Endothelial cell of umbilical vein (primary cell): ENCODE results near the gene CORO2B. TPM values are rescaled to one million over a fixed set of nuclear protein-coding genes. Genes with fewer than 3 reads are reported as not detected.
"Not testable (repeated sequence)": the region's sequence is repeated elsewhere in the genome, so short reads cannot be mapped to it uniquely, and the experiment has no call there.

ENCODE experiments used
- BruUV-seq: library from RNA; stranded (reverse); fragments of 400-500 nt; replicated peaks from 2 replicates; lab custom pipeline; 2021; lab: Mats Ljungman, UMichigan
- CTCF ChIA-PET: fragments of 300-600, 350-600 bp; sonication (Branson Sonifier 250); formaldehyde crosslinking; loops from one replicate; lab custom pipeline; 2021; ENCODE audit warnings: antibody characterized with exemption, inconsistent platforms; lab: Charles Lee
- POLR2A ChIA-PET: fragments of 300-600, 350-600 bp; sonication (Branson Sonifier 250); formaldehyde crosslinking; loops from one replicate; lab custom pipeline; 2021; ENCODE audit warnings: antibody characterized with exemption, inconsistent platforms; lab: Charles Lee
- DNase-seq: peaks from one replicate; pipeline ENCODE4 v3.0.0-alpha.2; 2011; ENCODE audit warnings: low read depth, low spot score
- FAIRE-seq: peaks from 2 replicates; lab custom pipeline; 2011; peaks lifted over from hg19 to GRCh38; lab: Jason Lieb, UNC
- H2AFZ ChIP-seq: 2 replicates; pipeline ENCODE4 v1.6.0; 2012; ENCODE audit warnings: low read depth, low read length, control low read depth, inconsistent platforms
- H3K27ac ChIP-seq: 2 replicates; pipeline ENCODE4 v1.5.1; 2011; ENCODE audit warnings: low read depth, mild to moderate bottlenecking, control low read depth, low read length, moderate library complexity; ENCODE audit not compliant: insufficient read depth
- H3K27me3 ChIP-seq, 2 experiments: 2 replicates each; pipeline versions ENCODE4 v1.6.0 to v1.6.1; 2011; ENCODE audit warnings: low read length in 2 of 2, mixed read lengths in 1 of 2; ENCODE audit not compliant: control insufficient read depth in 2 of 2, insufficient read depth in 2 of 2
- H3K36me3 ChIP-seq, 2 experiments: 2 replicates in 1 of 2; 3 replicates in 1 of 2; pipeline ENCODE4 v1.5.1; 2011; ENCODE audit warnings: low read length in 2 of 2, mild to moderate bottlenecking in 1 of 2, moderate library complexity in 1 of 2; ENCODE audit not compliant: control insufficient read depth in 2 of 2, insufficient read depth in 2 of 2; ENCODE audit errors: extremely low read depth in 1 of 2
- H3K4me1 ChIP-seq: 3 replicates; pipeline ENCODE4 v1.5.1; 2011; ENCODE audit warnings: mild to moderate bottlenecking, low read length; ENCODE audit not compliant: control insufficient read depth, insufficient read depth; ENCODE audit errors: extremely low read depth
- H3K4me2 ChIP-seq: 2 replicates; pipeline ENCODE4 v1.6.1; 2011; ENCODE audit warnings: low read length, control low read depth, mixed read lengths; ENCODE audit not compliant: insufficient read depth
- H3K4me3 ChIP-seq, 3 experiments: fragments of 200-600 bp in 1 of 3; sonication (generic), shearing (Covaris generic) in 1 of 3; replicated peaks in 1 of 3; 2 replicates each; pipeline ENCODE4 v1.5.1; 2011 to 2016; ENCODE audit warnings: control low read depth in 3 of 3, low read length in 3 of 3, mild to moderate bottlenecking in 2 of 3, inconsistent platforms in 1 of 3, low read depth in 1 of 3, moderate library complexity in 1 of 3; ENCODE audit not compliant: insufficient read depth in 1 of 3
- H3K79me2 ChIP-seq: 2 replicates; pipeline ENCODE4 v1.6.0; 2012; ENCODE audit warnings: low read length, inconsistent platforms; ENCODE audit not compliant: control insufficient read depth, insufficient read depth
- H3K9ac ChIP-seq: replicated peaks from 2 replicates; pipeline ENCODE3; 2011; ENCODE audit warnings: low read length, control low read depth; ENCODE audit not compliant: insufficient read depth; ENCODE audit errors: extremely low read depth
- H3K9me1 ChIP-seq: replicated peaks from 3 replicates; pipeline ENCODE4 v1.6.0; 2011; ENCODE audit warnings: mild to moderate bottlenecking, low read length; ENCODE audit not compliant: control insufficient read depth, insufficient read depth; ENCODE audit errors: extremely low read depth
- H3K9me3 ChIP-seq: replicated peaks from 2 replicates; pipeline ENCODE4 v1.5.1; 2012; ENCODE audit warnings: low read length, inconsistent platforms; ENCODE audit not compliant: control insufficient read depth, insufficient read depth
- H4K20me1 ChIP-seq: replicated peaks from 2 replicates; pipeline ENCODE3; 2011; ENCODE audit warnings: mild to moderate bottlenecking, low read length; ENCODE audit not compliant: control insufficient read depth, insufficient read depth; ENCODE audit errors: extremely low read depth
- CTCF ChIP-seq, 2 donors: IDR thresholded peaks; 1 replicate in 1 of 2; 2 replicates in 1 of 2; pipeline ENCODE4 v1.5.1; 2011; ENCODE audit warnings: low read length in 2 of 2, mild to moderate bottlenecking in 2 of 2, moderate library complexity in 2 of 2, control low read depth in 1 of 2, inconsistent platforms in 1 of 2, low read depth in 1 of 2; ENCODE audit not compliant: insufficient read depth in 1 of 2; ENCODE audit errors: extremely low read depth in 1 of 2
- EZH2 ChIP-seq: IDR thresholded peaks from 2 replicates; pipeline ENCODE4 v1.6.1; 2012; ENCODE audit warnings: borderline replicate concordance, low read depth, mild to moderate bottlenecking, moderate library complexity, low read length, inconsistent platforms; ENCODE audit not compliant: severe bottlenecking
- FOS ChIP-seq: IDR thresholded peaks from 2 replicates; pipeline ENCODE4 v1.6.1; 2011; ENCODE audit warnings: mild to moderate bottlenecking, low read length, moderate library complexity, borderline replicate concordance; ENCODE audit not compliant: insufficient read depth
- GATA2 ChIP-seq: IDR thresholded peaks from 2 replicates; pipeline ENCODE4 v1.7.0; 2011; ENCODE audit warnings: low read depth, mild to moderate bottlenecking, moderate library complexity, mixed read lengths, low read length; ENCODE audit not compliant: insufficient read length, insufficient read depth
- JUN ChIP-seq: IDR thresholded peaks from 2 replicates; pipeline ENCODE4 v1.6.1; 2011; ENCODE audit warnings: borderline replicate concordance, low read depth; ENCODE audit not compliant: insufficient read length, insufficient read depth
- MAX ChIP-seq: IDR thresholded peaks from 2 replicates; pipeline ENCODE4 v1.6.1; 2011; ENCODE audit not compliant: insufficient read depth, insufficient read length
- MYC ChIP-seq: IDR thresholded peaks from one replicate; pipeline ENCODE4 v1.6.1; 2011; ENCODE audit warnings: mild to moderate bottlenecking, low read depth, low read length
- POLR2A ChIP-seq: IDR thresholded peaks from 2 replicates; pipeline ENCODE4 v1.6.1; 2012; ENCODE audit warnings: low read depth, mild to moderate bottlenecking, control low read depth, low read length
- POLR2AphosphoS5 ChIP-seq: IDR thresholded peaks from 2 replicates; pipeline ENCODE4 v1.6.1; 2012; ENCODE audit warnings: low read depth, mild to moderate bottlenecking, control low read depth, low read length, moderate library complexity; ENCODE audit not compliant: insufficient read depth
- dilution Hi-C: fragments of 300-500 bp; cut with MboI; formaldehyde crosslinking; loops from one replicate; pipeline ENCODE4 v1.15.0; 2019; ENCODE audit warnings: low sequenced_read_pairs; ENCODE audit not compliant: extremely low pct_ligation_motif_present
- intact Hi-C: fragments of 100-400 bp; cut with micrococcal nuclease; formaldehyde crosslinking; loops from one replicate; pipeline ENCODE4 v1.10.0; 2022
- polyA plus RNA-seq, 4 experiments: library from polyadenylated mRNA; depleted of rRNA in 3 of 4; stranded (reverse) in 3 of 4; unstranded in 1 of 4; fragments of >200 nt; gene quantifications; 2 replicates each; pipeline versions ENCODE4 v1.2.1 to v1.2.3, GENCODE V29; 2011 to 2012; ENCODE audit warnings: missing spikeins in 1 of 4
- total RNA-seq: library from RNA; stranded (reverse); gene quantifications from 2 replicates; pipeline ENCODE4 v1.2.3, GENCODE V29; 2021

The CORO2B gene
- total and polyA plus RNA-seq, 2 donors (not counting 3 experiments of a cell fraction or from before 2014, with no cell fraction given): 2.4 to 3.7 TPM

DNA sequence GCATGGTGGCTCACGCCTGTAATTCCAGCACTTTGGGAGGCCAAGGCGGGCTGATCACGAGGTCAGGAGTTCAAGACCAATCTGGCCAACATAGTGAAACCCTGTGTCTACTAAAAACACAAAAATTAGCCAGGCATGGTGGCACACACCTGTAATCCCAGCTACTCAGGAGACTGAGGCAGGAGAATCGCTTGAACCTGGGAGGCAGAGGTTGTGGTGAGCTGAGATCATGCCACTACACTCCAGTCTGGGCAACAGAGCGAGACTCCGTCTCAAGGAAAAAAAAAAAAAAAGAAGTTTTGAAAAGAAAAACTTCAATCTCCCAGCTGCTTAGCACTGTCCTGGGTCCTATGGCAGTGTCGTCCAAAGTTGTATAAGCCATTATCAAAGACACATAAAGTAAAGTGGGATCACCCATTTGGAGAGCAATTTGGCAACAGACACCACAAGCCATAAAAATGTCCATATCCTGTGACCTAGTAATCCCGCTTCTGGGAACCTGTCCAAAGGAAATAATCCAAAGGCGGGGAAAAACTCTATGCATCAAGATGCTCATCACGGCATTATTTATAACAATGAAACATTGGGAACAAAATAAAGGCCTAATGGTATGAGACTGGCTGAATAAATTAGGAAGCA lies 26.2 kb downstream of the CORO2B start:
- H3K27ac ChIP-seq, POLR2A ChIA-PET, H3K36me3 ChIP-seq, H3K4me3 ChIP-seq, intact Hi-C loops, BruUV-seq, H3K4me2 ChIP-seq, H3K4me1 ChIP-seq, H2AFZ ChIP-seq, H3K9me1 ChIP-seq, dilution Hi-C loops, H3K9me3 ChIP-seq, H3K9ac ChIP-seq, H3K79me2 ChIP-seq, H4K20me1 ChIP-seq, H3K27me3 ChIP-seq: not testable (repeated sequence)
- CTCF ChIA-PET: interaction anchor here (0.8 to 1.1 kb wide), 2 partner anchors 69 to 299 kb away, joined by 3 read pairs; no protein-coding TSS in a partner anchor
- peak; percentile 94 for FAIRE-seq
- DNase-seq: peak; percentile 67

DNA sequence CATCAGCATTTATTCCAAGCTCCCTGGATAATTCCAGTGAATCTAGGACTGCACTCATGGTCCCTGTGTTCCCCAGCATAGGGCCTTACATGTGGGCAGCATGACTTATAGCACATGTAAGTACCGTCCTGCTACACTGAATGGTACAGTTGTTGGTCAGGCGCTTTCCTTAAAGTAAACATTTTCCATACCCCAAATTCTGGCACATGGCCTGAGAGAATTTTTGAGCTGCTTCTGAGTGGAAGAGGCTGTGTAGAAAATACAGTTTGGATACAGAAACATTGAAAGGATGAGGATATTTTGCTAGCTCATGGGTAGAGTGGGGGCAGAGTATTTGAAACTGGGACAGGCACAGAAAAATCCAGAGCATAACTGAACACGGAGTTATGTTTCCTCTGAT lies 27.6 kb downstream of the CORO2B start:
- Histone ChIP-seq H2AFZ (no peak overlapping the region), H3K4me3 (no peak overlapping the region), H3K36me3 (no peaks in the 10 kb centered on the region), H3K9ac (no peak overlapping the region), H3K27me3 (no peaks in the 10 kb centered on the region), H3K9me3 (no peaks in the 10 kb centered on the region), H4K20me1 (peaks cover 2% of the 10 kb centered on the region), H3K27ac (no peak overlapping the region), H3K9me1 (no peaks in the 10 kb centered on the region), H3K79me2 (no peaks in the 10 kb centered on the region), H3K4me2 (no peak overlapping the region), H3K4me1 (peaks cover 6% of the 10 kb centered on the region)
- FAIRE-seq: no peak
- ChIA-PET POLR2A (interaction anchor here (0.5 kb wide), 1 partner anchor 59 kb away, joined by 3 read pairs; no protein-coding TSS in a partner anchor), CTCF (interaction anchor here (0.8 to 1.6 kb wide), 5 partner anchors 12 to 67 kb away, joined by 3 to 11 read pairs (median 3); no protein-coding TSS in a partner anchor)
- no peak for DNase-seq
- dilution Hi-C loops: no loop called here
- intact Hi-C loops: no loop called here
- no TSS peak for BruUV-seq
- TF ChIP-seq MYC (no peak), FOS (no peak), JUN (no peak), POLR2AphosphoS5 (no peak), POLR2A (no peak), MAX (no peak), CTCF (IDR thresholded peaks at IDR 0.05; ENCODE audit: extremely low read depth in 1 of 2, insufficient read depth in 1 of 2, low read depth in 1 of 2, low read length in 2 of 2) (no peak), EZH2 (no peak), GATA2 (no peak)
